ENCODE results near the gene ZBTB38.

- no peak for TF ChIP-seq CTCF (IDR thresholded peaks at IDR 0.05)
- no peak for TF ChIP-seq ZFX (IDR thresholded peaks at IDR 0.05; ENCODE audit: borderline replicate concordance)
These were observed 41.7 kb upstream of the ZBTB38 start for GRCh38 chr3:141326626-141327025.

All from 22Rv1 (cell line).